OCI-LY1 (cell line): ENCODE results near the gene CD302.

Experiments used
- H2AFZ ChIP-seq: fragments of 200-600 bp; sonication (generic), shearing (Covaris generic); 2 replicates; pipeline ENCODE4 v1.6.0; 2014; ENCODE audit warnings: antibody characterized with exemption, mild to moderate bottlenecking, low read length
- H3F3A ChIP-seq: fragments of 200-600 bp; sonication (generic), shearing (Covaris generic); 2 replicates; pipeline ENCODE4 v1.6.0; 2014; ENCODE audit warnings: mild to moderate bottlenecking, antibody characterized with exemption, low read length, moderate library complexity; ENCODE audit not compliant: insufficient read depth
- H3K27ac ChIP-seq: fragments of 200-600 bp; sonication (generic); 2 replicates; pipeline ENCODE4 v1.5.1; 2014; ENCODE audit warnings: low read length, mixed run types, mild to moderate bottlenecking, low read depth; ENCODE audit not compliant: poor library complexity, severe bottlenecking
- H3K27me3 ChIP-seq: fragments of 200-600 bp; sonication (generic); 2 replicates; pipeline ENCODE4 v1.6.0; 2014; ENCODE audit warnings: antibody characterized with exemption, mild to moderate bottlenecking, low read length, moderate library complexity; ENCODE audit not compliant: insufficient read depth
- H3K36me3 ChIP-seq: fragments of 200-600 bp; sonication (generic); 2 replicates; pipeline ENCODE4 v1.6.1; 2014; ENCODE audit warnings: mild to moderate bottlenecking, antibody characterized with exemption, low read length, moderate library complexity, mixed read lengths; ENCODE audit not compliant: insufficient read depth
- H3K4me1 ChIP-seq: fragments of 200-600 bp; sonication (generic); 2 replicates; pipeline ENCODE4 v1.5.1; 2014; ENCODE audit warnings: mild to moderate bottlenecking, low read length, moderate library complexity; ENCODE audit not compliant: insufficient read depth, severe bottlenecking
- H3K4me2 ChIP-seq: fragments of 200-600 bp; sonication (generic), shearing (Covaris generic); 2 replicates; pipeline ENCODE4 v1.6.1; 2014; ENCODE audit warnings: low read length
- H3K4me3 ChIP-seq: fragments of 200-600 bp; sonication (generic); 2 replicates; pipeline ENCODE4 v1.5.1; 2014; ENCODE audit warnings: low read length, low read depth, mild to moderate bottlenecking, mixed read lengths; ENCODE audit not compliant: poor library complexity, severe bottlenecking
- H3K79me2 ChIP-seq: fragments of 200-600 bp; shearing (Covaris generic); 2 replicates; pipeline ENCODE4 v1.6.1; 2016; ENCODE audit warnings: mixed run types, low read length, mixed read lengths; ENCODE audit not compliant: insufficient read depth
- H3K9ac ChIP-seq: fragments of 200-600 bp; sonication (generic), shearing (Covaris generic); 2 replicates; pipeline ENCODE4 v1.6.1; 2014; ENCODE audit warnings: mild to moderate bottlenecking, low read length, mixed read lengths
- H3K9me2 ChIP-seq: fragments of 200-600 bp; sonication (generic), shearing (Covaris generic); 2 replicates; pipeline ENCODE4 v1.6.1; 2014; ENCODE audit warnings: low read depth, mild to moderate bottlenecking, low read length, mixed read lengths
- H3K9me3 ChIP-seq: fragments of 200-600 bp; shearing (Covaris generic); 2 replicates; pipeline ENCODE4 v1.6.1; 2014; ENCODE audit warnings: low read length, mixed read lengths
- H4K20me1 ChIP-seq: fragments of 200-600 bp; sonication (generic), shearing (Covaris generic); 2 replicates; pipeline ENCODE4 v1.6.0; 2016; ENCODE audit warnings: mild to moderate bottlenecking, low read length; ENCODE audit not compliant: insufficient read depth
- EZH2 ChIP-seq: fragments of 200-600 bp; sonication (generic), shearing (Covaris generic); IDR thresholded peaks from 2 replicates; pipeline ENCODE4 v1.8.0; 2017; ENCODE audit warnings: borderline replicate concordance, mixed run types, mild to moderate bottlenecking, antibody characterized with exemption, low read length, moderate library complexity, mixed read lengths
- TF ChIP-seq, protein P1 (sequence below): fragments of 200-600 bp; sonication (generic), shearing (Covaris generic); IDR thresholded peaks from 2 replicates; pipeline ENCODE4 v1.5.1; 2017; ENCODE audit warnings: mild to moderate bottlenecking, antibody characterized with exemption, low read length, moderate library complexity, mixed read lengths

Gene CD302

DNA sequence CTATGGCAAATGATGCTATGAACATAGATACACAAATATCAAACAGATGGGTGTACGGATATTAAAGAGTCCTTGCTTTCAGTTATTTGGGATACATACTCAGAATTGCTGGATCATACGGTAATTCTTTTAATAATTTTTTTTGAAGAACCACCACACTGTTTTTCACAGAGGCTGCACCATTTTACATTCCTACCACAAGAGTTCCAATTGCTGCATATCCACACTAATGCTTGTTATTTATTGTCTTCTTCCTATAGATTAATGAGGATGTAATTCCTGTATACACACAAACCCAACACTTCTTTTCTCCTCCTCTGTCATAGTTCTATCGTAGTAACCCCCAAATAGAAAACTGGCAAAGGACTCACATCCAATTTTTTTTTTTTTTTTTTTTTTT, 21.7 kb downstream of the CD302 start:
- no peaks in the 10 kb centered on the region for H3F3A ChIP-seq
- no peak overlapping the region for H3K9ac ChIP-seq
- H3K79me2 ChIP-seq: no peaks in the 10 kb centered on the region
- H3K9me2 ChIP-seq: no peaks in the 10 kb centered on the region
- H3K4me1 ChIP-seq: peaks cover 17% of the 10 kb centered on the region
- no peak overlapping the region for H3K4me3 ChIP-seq
- H2AFZ ChIP-seq: no peak overlapping the region
- no peaks in the 10 kb centered on the region; the same call in 1 of the 2 replicates for H3K36me3 ChIP-seq
- H3K27ac ChIP-seq: no peak overlapping the region
- no peaks in the 10 kb centered on the region for H4K20me1 ChIP-seq
- no peak overlapping the region for H3K4me2 ChIP-seq
- TF ChIP-seq, protein P1, sequence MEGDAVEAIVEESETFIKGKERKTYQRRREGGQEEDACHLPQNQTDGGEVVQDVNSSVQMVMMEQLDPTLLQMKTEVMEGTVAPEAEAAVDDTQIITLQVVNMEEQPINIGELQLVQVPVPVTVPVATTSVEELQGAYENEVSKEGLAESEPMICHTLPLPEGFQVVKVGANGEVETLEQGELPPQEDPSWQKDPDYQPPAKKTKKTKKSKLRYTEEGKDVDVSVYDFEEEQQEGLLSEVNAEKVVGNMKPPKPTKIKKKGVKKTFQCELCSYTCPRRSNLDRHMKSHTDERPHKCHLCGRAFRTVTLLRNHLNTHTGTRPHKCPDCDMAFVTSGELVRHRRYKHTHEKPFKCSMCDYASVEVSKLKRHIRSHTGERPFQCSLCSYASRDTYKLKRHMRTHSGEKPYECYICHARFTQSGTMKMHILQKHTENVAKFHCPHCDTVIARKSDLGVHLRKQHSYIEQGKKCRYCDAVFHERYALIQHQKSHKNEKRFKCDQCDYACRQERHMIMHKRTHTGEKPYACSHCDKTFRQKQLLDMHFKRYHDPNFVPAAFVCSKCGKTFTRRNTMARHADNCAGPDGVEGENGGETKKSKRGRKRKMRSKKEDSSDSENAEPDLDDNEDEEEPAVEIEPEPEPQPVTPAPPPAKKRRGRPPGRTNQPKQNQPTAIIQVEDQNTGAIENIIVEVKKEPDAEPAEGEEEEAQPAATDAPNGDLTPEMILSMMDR: no peak
- no peak for TF ChIP-seq EZH2
- no peaks in the 10 kb centered on the region for H3K9me3 ChIP-seq
- no peaks in the 10 kb centered on the region for H3K27me3 ChIP-seq

DNA sequence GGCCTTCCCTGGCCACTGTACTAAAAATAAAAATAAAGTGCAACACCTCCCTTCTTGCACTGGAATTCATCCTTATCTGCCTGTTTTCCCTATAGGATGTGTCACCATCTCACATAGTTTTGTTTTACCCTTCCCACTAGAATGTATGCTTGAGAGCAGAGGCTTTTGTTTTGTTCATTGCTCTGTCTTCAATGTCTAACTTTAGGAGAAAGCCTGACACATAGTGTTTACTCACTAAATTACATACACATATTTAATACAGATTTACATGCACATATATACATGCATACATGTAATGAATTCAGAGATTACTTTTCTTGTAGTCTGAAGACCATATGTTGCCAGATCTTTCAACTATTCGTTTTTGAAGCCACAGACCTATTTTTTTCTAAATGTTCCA, 23.0 kb downstream of the CD302 start:
- Histone ChIP-seq H3K36me3 (no peaks in the 10 kb centered on the region; the same call in 1 of the 2 replicates), H2AFZ (no peak overlapping the region), H3K27ac (no peak overlapping the region), H4K20me1 (no peaks in the 10 kb centered on the region), H3K4me3 (no peak overlapping the region), H3K4me1 (peaks cover 15% of the 10 kb centered on the region), H3K79me2 (no peaks in the 10 kb centered on the region), H3F3A (no peaks in the 10 kb centered on the region), H3K9me2 (no peaks in the 10 kb centered on the region), H3K9me3 (no peaks in the 10 kb centered on the region), H3K9ac (no peak overlapping the region), H3K27me3 (no peaks in the 10 kb centered on the region), H3K4me2 (no peak overlapping the region)
- TF ChIP-seq, protein P1: no peak
- no peak for TF ChIP-seq EZH2

DNA sequence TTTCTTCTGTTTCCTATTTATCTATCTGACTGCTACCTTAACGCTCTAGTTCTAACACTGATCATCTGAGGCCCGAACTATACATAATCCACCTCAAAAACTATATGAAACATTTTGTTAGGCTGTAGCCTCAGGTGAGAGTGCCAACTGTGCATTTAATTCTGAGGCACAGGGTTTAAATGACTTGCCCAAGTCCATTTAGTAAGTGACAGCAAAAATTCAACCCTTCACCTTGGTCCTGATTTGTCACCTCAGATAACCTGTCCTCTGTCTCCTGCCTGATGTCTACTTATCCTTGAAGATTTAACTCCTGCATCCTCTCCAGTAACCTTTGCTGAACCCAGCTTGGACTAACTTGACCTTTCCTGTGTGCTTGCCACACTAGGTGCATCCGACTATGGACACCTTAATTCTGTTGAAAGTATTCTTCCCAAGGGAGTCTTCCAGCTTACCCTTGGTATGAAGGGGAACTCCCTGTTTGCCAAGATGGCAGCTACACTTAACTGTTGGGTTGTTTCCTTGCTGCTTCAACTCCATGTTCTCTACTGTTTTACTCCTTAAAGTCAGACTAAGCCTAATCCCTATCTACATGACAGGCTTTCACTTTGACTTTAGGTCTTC, 23.5 kb downstream of the CD302 start:
- TF ChIP-seq, protein P1: no peak
- no peak for TF ChIP-seq EZH2
- H3K79me2 ChIP-seq: no peaks in the 10 kb centered on the region
- no peak overlapping the region for H3K27ac ChIP-seq
- H3K4me2 ChIP-seq: no peak overlapping the region
- no peak overlapping the region for H3K9ac ChIP-seq
- H3F3A ChIP-seq: no peaks in the 10 kb centered on the region
- peaks cover 9% of the 10 kb centered on the region for H3K4me1 ChIP-seq
- H3K4me3 ChIP-seq: no peak overlapping the region
- H3K9me2 ChIP-seq: no peaks in the 10 kb centered on the region
- H3K36me3 ChIP-seq: no peaks in the 10 kb centered on the region; the same call in 1 of the 2 replicates
- H4K20me1 ChIP-seq: no peaks in the 10 kb centered on the region
- no peaks in the 10 kb centered on the region for H3K9me3 ChIP-seq
- no peak overlapping the region for H2AFZ ChIP-seq
- no peaks in the 10 kb centered on the region for H3K27me3 ChIP-seq
